GM10266 (cell line): ENCODE data around the gene SH3BP5L.
"Not testable (repeated sequence)": the region's sequence is repeated elsewhere in the genome, so short reads cannot be mapped to it uniquely, and the experiment has no call there.

Experiments used
- DNase-seq: peaks from one replicate; pipeline ENCODE4 v3.0.0; 2012; ENCODE audit errors: extremely low spot score
- TF ChIP-seq, protein P1 (sequence below): IDR thresholded peaks from 2 replicates; pipeline ENCODE4 v1.5.1; 2012; ENCODE audit warnings: mild to moderate bottlenecking, low read depth; ENCODE audit not compliant: control insufficient read depth, insufficient read depth; ENCODE audit errors: missing control alignments

SH3BP5L gene

DNA sequence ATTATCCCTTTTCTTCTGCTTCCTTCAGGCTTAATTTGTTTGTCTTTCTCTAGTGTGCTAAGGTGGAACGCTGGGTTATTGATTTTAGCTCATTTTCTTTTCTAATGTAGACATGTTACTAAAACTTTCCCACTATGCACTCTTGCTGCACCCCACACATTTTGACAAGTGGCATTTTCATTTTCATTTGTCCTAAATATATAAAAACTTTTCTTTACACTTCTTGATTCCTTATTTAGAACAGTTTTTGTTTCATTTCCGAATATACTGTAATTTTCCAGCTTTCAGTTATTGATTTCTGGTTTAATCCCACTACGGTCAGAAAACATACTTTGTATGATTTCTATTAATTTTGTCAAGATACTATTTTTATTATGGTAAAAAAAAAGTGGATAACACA is 25.3 kb downstream of the SH3BP5L start:
- TF ChIP-seq, protein P1, sequence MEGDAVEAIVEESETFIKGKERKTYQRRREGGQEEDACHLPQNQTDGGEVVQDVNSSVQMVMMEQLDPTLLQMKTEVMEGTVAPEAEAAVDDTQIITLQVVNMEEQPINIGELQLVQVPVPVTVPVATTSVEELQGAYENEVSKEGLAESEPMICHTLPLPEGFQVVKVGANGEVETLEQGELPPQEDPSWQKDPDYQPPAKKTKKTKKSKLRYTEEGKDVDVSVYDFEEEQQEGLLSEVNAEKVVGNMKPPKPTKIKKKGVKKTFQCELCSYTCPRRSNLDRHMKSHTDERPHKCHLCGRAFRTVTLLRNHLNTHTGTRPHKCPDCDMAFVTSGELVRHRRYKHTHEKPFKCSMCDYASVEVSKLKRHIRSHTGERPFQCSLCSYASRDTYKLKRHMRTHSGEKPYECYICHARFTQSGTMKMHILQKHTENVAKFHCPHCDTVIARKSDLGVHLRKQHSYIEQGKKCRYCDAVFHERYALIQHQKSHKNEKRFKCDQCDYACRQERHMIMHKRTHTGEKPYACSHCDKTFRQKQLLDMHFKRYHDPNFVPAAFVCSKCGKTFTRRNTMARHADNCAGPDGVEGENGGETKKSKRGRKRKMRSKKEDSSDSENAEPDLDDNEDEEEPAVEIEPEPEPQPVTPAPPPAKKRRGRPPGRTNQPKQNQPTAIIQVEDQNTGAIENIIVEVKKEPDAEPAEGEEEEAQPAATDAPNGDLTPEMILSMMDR, result no peak
- DNase-seq, result no peak

- TF ChIP-seq, protein P1, result no peak
- no peak for DNase-seq
Observed at GRCh38 chr1:248798791-248799190, 26.9 kb downstream of the SH3BP5L start.

- DNase-seq, result not testable (repeated sequence)
Observed at GRCh38 chr1:248794663-248795062, 31.1 kb downstream of the SH3BP5L start.

DNA sequence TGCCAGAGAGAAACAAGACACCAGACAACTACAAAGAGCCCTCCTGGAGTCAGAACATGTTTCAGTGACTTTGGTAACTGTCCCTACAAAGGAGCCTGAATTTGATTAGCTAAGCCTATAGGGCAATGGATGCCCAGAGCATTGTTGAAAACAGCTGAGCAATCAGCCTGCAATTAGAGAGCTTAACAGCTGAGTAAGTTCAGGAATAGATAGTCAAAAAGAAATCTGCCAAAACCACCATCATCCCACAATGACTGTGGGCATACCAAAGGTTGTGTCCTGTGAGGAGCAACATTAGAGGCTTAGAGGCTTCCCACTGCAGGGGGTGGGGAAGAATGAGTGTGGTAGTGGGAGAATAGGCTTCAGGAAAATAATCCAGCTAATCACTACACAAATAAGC is 32.1 kb downstream of the SH3BP5L start:
- TF ChIP-seq, protein P1, result no peak
- no peak for DNase-seq

- TF ChIP-seq, protein P1, result no peak
- no peak for DNase-seq
Observed at GRCh38 chr1:248792342-248792741, 33.4 kb downstream of the SH3BP5L start.

GRCh38 chr1:248791010-248791409 is 34.7 kb downstream of the SH3BP5L start:
- TF ChIP-seq, protein P1, result no peak
- DNase-seq, result no peak

DNA sequence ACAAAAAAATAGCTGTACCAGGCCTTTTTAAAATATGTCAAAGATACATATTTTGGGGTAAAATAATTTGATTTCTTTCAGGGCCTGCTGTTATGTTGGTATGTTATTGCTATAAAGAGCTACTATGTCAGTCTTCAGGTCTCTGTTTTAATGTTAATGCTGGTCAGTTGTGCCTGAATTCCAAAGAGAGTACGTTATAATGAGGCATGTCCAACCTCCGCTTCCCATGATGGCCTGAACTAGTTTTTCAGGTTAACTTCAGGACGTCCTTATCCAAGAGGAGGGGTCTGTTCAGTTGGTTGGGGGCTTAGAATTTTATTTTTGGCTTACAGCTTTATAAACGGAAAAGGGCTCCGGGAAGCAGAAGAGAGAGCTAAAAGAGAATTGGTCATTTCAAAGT is 35.3 kb downstream of the SH3BP5L start:
- TF ChIP-seq, protein P1, result no peak
- DNase-seq, result no peak

DNA sequence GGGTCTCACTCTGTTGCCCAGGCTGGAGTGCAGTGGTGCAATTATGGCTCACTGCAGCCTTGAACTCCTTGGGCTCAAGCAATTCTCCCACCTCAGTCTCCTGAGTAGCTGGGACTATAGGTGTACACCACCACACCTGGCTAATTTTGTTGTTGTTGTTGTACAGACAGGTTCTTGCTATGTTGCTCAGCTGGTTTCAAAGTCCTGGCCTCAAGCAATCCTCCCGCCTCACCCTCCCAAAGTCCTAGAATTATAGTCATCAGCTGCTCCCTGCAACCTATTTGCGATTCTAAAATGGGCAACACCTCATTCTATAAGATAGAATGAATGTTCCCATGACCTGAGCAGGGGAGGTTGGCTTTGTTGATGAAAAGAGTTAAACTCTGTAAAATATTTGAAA is 36.4 kb downstream of the SH3BP5L start:
- not testable (repeated sequence) for DNase-seq

GRCh38 chr1:248788327-248788726 is 37.4 kb downstream of the SH3BP5L start:
- no peak for DNase-seq
- TF ChIP-seq, protein P1, result no peak
